GM12872 (cell line): Measurements from ENCODE around the gene SZT2.

Experiments used
- CTCF ChIP-seq: IDR thresholded peaks from 3 replicates; pipeline ENCODE4 v1.5.1; 2011; ENCODE audit warnings: low read depth, mild to moderate bottlenecking, low read length, moderate library complexity; ENCODE audit not compliant: insufficient read depth

The SZT2 gene

GRCh38 chr1:43473463-43473862 lies 83.8 kb downstream of the SZT2 start:
- TF ChIP-seq CTCF, result no peak

GRCh38 chr1:43477716-43478115 lies 88.0 kb downstream of the SZT2 start:
- no peak for TF ChIP-seq CTCF

GRCh38 chr1:43479414-43479813 lies 89.7 kb downstream of the SZT2 start:
- TF ChIP-seq CTCF, result no peak

GRCh38 chr1:43481491-43481890 lies 91.8 kb downstream of the SZT2 start:
- no peak for TF ChIP-seq CTCF

- no peak for TF ChIP-seq CTCF
Observed at GRCh38 chr1:43482215-43482614, 92.5 kb downstream of the SZT2 start.

- TF ChIP-seq CTCF, result no peak
Observed at GRCh38 chr1:43484367-43484766, 94.7 kb downstream of the SZT2 start.

GRCh38 chr1:43488165-43488564 lies 98.5 kb downstream of the SZT2 start:
- TF ChIP-seq CTCF, result no peak

GRCh38 chr1:43491061-43491460 lies 101.4 kb downstream of the SZT2 start:
- no peak for TF ChIP-seq CTCF
